HepG2 (cell line): ENCODE results near the gene EWSR1. TPM values are rescaled to one million over a fixed set of nuclear protein-coding genes. Genes with fewer than 3 reads are reported as not detected.

Source experiments
- EED ChIP-seq: sonication (generic); formaldehyde crosslinking; IDR thresholded peaks from 2 replicates; pipeline ENCODE4 v1.5.0; 2020; ENCODE audit warnings: mild to moderate bottlenecking, missing genetic modification reagents
- MXD4 ChIP-seq: IDR thresholded peaks from 2 replicates; pipeline ENCODE4 v1.6.1; 2016; ENCODE audit warnings: mild to moderate bottlenecking, missing biosample characterization, missing genetic modification reagents
- NONO ChIP-seq, 2 experiments: fragments of 450-650 bp in 1 of 2; sonication (generic) in 1 of 2; formaldehyde crosslinking in 1 of 2; IDR thresholded peaks in 1 of 2; conservative IDR thresholded peaks in 1 of 2; 2 replicates each; pipeline versions ENCODE4 v1.6.1 to v1.8.0; 2017 to 2022; ENCODE audit warnings: mild to moderate bottlenecking in 1 of 2, missing genetic modification reagents in 1 of 2, moderate library complexity in 1 of 2
- PHB2 ChIP-seq: fragments of 450-650 bp; IDR thresholded peaks from 2 replicates; pipeline ENCODE4 v1.6.1; 2018; ENCODE audit not compliant: partially characterized antibody
- SMARCE1 ChIP-seq: fragments of 450-650 bp; IDR thresholded peaks from 2 replicates; pipeline ENCODE4 v1.6.1; 2017; ENCODE audit warnings: borderline replicate concordance
- SRF ChIP-seq: IDR thresholded peaks from 2 replicates; pipeline ENCODE4 v1.6.1; 2011; ENCODE audit warnings: mild to moderate bottlenecking, low read depth, low read length, moderate library complexity
- ZNF12 ChIP-seq: sonication (generic); formaldehyde crosslinking; IDR thresholded peaks from 2 replicates; pipeline ENCODE4 v1.5.0; 2020; ENCODE audit warnings: missing genetic modification reagents
- polyA plus RNA-seq, 8 experiments: library from polyadenylated mRNA; depleted of rRNA in 3 of 8; stranded (reverse) in 7 of 8; unstranded in 1 of 8; fragments of >200 nt; fragmentation: Illumina TruSeq in 4 of 8; extraction: Trizol in 4 of 8; gene quantifications; 2 replicates each; pipeline versions ENCODE4 v1.2.1 to v1.2.3, GENCODE V29; 2011 to 2016; ENCODE audit warnings: low read depth in 4 of 8, missing spikeins in 1 of 8, mixed read lengths in 1 of 8; ENCODE audit not compliant: insufficient read depth in 1 of 8
- total RNA-seq, 5 experiments: library from RNA; depleted of rRNA; stranded (reverse); fragments of >200 nt; fragmentation: Illumina TruSeq; extraction: Trizol; gene quantifications; 2 replicates each; pipeline ENCODE4 v1.2.3, GENCODE V29; 2016; ENCODE audit warnings: low read depth in 1 of 5
- TF ChIP-seq, protein P1 (sequence below): sonication (generic); formaldehyde crosslinking; IDR thresholded peaks from 2 replicates; pipeline ENCODE4 v1.4.0; 2020; ENCODE audit warnings: mild to moderate bottlenecking, missing genetic modification reagents, borderline replicate concordance
- TF ChIP-seq, protein P2 (sequence below): sonication (generic); formaldehyde crosslinking; IDR thresholded peaks from 2 replicates; pipeline ENCODE4 v1.4.0; 2020; ENCODE audit warnings: missing genetic modification reagents, borderline replicate concordance
- TF ChIP-seq, protein P3 (sequence below): sonication (generic); formaldehyde crosslinking; IDR thresholded peaks from 2 replicates; pipeline ENCODE4 v1.4.0; 2020; ENCODE audit warnings: missing genetic modification reagents
- TF ChIP-seq, protein P4 (sequence below): sonication (generic); formaldehyde crosslinking; IDR thresholded peaks from 2 replicates; pipeline ENCODE4 v1.5.0; 2020; ENCODE audit warnings: mild to moderate bottlenecking, missing genetic modification reagents
- TF ChIP-seq, protein P5 (sequence below): sonication (generic); formaldehyde crosslinking; IDR thresholded peaks from 2 replicates; pipeline ENCODE4 v1.4.0; 2020; ENCODE audit warnings: missing genetic modification reagents

EWSR1 gene
- total and polyA plus RNA-seq, 2 of the 13 experiments (the other 11 are each of a cell fraction or from before 2014, with no cell fraction given): 211 to 326 TPM

DNA sequence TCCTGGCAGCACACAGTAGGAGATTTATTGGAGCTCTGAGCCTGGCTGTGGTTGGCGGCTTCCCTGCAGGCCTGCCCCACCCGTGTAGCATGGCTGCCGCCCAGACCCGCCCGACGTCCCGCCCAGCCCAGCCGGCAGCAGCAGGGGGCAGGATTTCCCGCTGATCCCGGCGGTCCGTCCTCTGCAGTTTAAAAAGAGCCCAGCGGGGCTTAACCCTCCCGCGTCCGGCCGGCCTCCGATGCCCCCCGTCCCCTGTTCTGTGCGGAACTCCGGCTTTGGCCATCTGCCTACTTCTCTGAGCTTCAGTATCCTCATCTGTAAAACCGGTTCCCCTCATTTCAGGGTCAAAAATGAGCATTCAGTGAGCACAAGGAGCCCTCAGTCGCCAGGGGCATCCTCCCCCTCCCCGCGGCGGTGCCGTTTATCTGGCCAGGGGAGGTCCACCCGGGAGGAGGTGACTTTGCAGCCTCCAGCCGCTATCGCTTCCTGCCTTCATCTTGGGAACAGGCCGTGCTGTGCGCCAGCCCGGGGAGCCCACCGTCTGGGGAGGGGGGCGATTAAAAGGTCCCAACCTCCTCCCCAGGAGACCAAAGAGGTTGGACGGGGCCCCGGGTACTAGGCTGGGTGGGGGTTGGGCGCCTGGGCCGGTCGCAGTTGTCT is 38.2 kb downstream of the EWSR1 start, which contains the start of gene GAS2L1 (continued):
- TF ChIP-seq NONO (IDR thresholded peaks at IDR 0.05) (no peak), NONO (CRISPR knock-in tag; conservative IDR thresholded peaks at IDR 0.05) (0 out of 2 replicates have a peak, but pooled peaks have one; percentile 22), EED (CRISPR knock-in tag) (no peak), MXD4 (CRISPR knock-in tag) (no peak), SMARCE1 (no peak), SRF (no peak), ZNF12 (CRISPR knock-in tag) (no peak), PHB2 (no peak)
- TF ChIP-seq, protein P1, sequence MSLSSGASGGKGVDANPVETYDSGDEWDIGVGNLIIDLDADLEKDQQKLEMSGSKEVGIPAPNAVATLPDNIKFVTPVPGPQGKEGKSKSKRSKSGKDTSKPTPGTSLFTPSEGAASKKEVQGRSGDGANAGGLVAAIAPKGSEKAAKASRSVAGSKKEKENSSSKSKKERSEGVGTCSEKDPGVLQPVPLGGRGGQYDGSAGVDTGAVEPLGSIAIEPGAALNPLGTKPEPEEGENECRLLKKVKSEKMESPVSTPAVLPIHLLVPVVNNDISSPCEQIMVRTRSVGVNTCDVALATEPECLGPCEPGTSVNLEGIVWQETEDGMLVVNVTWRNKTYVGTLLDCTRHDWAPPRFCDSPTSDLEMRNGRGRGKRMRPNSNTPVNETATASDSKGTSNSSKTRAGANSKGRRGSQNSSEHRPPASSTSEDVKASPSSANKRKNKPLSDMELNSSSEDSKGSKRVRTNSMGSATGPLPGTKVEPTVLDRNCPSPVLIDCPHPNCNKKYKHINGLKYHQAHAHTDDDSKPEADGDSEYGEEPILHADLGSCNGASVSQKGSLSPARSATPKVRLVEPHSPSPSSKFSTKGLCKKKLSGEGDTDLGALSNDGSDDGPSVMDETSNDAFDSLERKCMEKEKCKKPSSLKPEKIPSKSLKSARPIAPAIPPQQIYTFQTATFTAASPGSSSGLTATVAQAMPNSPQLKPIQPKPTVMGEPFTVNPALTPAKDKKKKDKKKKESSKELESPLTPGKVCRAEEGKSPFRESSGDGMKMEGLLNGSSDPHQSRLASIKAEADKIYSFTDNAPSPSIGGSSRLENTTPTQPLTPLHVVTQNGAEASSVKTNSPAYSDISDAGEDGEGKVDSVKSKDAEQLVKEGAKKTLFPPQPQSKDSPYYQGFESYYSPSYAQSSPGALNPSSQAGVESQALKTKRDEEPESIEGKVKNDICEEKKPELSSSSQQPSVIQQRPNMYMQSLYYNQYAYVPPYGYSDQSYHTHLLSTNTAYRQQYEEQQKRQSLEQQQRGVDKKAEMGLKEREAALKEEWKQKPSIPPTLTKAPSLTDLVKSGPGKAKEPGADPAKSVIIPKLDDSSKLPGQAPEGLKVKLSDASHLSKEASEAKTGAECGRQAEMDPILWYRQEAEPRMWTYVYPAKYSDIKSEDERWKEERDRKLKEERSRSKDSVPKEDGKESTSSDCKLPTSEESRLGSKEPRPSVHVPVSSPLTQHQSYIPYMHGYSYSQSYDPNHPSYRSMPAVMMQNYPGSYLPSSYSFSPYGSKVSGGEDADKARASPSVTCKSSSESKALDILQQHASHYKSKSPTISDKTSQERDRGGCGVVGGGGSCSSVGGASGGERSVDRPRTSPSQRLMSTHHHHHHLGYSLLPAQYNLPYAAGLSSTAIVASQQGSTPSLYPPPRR (CRISPR knock-in tag): peak; percentile 16; the same call in 1 of the 2 replicates
- TF ChIP-seq, protein P2, sequence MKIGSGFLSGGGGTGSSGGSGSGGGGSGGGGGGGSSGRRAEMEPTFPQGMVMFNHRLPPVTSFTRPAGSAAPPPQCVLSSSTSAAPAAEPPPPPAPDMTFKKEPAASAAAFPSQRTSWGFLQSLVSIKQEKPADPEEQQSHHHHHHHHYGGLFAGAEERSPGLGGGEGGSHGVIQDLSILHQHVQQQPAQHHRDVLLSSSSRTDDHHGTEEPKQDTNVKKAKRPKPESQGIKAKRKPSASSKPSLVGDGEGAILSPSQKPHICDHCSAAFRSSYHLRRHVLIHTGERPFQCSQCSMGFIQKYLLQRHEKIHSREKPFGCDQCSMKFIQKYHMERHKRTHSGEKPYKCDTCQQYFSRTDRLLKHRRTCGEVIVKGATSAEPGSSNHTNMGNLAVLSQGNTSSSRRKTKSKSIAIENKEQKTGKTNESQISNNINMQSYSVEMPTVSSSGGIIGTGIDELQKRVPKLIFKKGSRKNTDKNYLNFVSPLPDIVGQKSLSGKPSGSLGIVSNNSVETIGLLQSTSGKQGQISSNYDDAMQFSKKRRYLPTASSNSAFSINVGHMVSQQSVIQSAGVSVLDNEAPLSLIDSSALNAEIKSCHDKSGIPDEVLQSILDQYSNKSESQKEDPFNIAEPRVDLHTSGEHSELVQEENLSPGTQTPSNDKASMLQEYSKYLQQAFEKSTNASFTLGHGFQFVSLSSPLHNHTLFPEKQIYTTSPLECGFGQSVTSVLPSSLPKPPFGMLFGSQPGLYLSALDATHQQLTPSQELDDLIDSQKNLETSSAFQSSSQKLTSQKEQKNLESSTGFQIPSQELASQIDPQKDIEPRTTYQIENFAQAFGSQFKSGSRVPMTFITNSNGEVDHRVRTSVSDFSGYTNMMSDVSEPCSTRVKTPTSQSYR (CRISPR knock-in tag): no peak
- TF ChIP-seq, protein P3, sequence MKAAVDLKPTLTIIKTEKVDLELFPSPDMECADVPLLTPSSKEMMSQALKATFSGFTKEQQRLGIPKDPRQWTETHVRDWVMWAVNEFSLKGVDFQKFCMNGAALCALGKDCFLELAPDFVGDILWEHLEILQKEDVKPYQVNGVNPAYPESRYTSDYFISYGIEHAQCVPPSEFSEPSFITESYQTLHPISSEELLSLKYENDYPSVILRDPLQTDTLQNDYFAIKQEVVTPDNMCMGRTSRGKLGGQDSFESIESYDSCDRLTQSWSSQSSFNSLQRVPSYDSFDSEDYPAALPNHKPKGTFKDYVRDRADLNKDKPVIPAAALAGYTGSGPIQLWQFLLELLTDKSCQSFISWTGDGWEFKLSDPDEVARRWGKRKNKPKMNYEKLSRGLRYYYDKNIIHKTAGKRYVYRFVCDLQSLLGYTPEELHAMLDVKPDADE: no peak
- TF ChIP-seq, protein P4, sequence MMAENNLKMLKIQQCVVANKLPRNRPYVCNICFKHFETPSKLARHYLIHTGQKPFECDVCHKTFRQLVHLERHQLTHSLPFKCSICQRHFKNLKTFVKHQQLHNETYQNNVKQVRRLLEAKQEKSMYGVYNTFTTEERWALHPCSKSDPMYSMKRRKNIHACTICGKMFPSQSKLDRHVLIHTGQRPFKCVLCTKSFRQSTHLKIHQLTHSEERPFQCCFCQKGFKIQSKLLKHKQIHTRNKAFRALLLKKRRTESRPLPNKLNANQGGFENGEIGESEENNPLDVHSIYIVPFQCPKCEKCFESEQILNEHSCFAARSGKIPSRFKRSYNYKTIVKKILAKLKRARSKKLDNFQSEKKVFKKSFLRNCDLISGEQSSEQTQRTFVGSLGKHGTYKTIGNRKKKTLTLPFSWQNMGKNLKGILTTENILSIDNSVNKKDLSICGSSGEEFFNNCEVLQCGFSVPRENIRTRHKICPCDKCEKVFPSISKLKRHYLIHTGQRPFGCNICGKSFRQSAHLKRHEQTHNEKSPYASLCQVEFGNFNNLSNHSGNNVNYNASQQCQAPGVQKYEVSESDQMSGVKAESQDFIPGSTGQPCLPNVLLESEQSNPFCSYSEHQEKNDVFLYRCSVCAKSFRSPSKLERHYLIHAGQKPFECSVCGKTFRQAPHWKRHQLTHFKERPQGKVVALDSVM (CRISPR knock-in tag): peak; percentile 84
- TF ChIP-seq, protein P5, sequence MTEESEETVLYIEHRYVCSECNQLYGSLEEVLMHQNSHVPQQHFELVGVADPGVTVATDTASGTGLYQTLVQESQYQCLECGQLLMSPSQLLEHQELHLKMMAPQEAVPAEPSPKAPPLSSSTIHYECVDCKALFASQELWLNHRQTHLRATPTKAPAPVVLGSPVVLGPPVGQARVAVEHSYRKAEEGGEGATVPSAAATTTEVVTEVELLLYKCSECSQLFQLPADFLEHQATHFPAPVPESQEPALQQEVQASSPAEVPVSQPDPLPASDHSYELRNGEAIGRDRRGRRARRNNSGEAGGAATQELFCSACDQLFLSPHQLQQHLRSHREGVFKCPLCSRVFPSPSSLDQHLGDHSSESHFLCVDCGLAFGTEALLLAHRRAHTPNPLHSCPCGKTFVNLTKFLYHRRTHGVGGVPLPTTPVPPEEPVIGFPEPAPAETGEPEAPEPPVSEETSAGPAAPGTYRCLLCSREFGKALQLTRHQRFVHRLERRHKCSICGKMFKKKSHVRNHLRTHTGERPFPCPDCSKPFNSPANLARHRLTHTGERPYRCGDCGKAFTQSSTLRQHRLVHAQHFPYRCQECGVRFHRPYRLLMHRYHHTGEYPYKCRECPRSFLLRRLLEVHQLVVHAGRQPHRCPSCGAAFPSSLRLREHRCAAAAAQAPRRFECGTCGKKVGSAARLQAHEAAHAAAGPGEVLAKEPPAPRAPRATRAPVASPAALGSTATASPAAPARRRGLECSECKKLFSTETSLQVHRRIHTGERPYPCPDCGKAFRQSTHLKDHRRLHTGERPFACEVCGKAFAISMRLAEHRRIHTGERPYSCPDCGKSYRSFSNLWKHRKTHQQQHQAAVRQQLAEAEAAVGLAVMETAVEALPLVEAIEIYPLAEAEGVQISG (CRISPR knock-in tag): 0 out of 2 replicates have a peak, but pooled peaks have one; percentile 50
